HL-60 (cell line): ENCODE measurements around the gene OR5M11.
"Not testable (repeated sequence)": the region's sequence is repeated elsewhere in the genome, so short reads cannot be mapped to it uniquely, and the experiment has no call there.

ENCODE experiments used
- POLR2AphosphoS5 ChIP-seq: IDR thresholded peaks from 2 replicates; pipeline ENCODE4 v1.6.1; 2012; ENCODE audit warnings: low read depth
- TF ChIP-seq, protein P1 (sequence below): IDR thresholded peaks from 2 replicates; pipeline ENCODE4 v1.6.1; 2012; ENCODE audit warnings: low read depth; ENCODE audit not compliant: insufficient replicate concordance
- TF ChIP-seq, protein P2 (sequence below): IDR thresholded peaks from one replicate; pipeline ENCODE4 v1.5.1; 2011; ENCODE audit warnings: low read length, control low read depth, inconsistent platforms; ENCODE audit not compliant: insufficient read depth

DNA sequence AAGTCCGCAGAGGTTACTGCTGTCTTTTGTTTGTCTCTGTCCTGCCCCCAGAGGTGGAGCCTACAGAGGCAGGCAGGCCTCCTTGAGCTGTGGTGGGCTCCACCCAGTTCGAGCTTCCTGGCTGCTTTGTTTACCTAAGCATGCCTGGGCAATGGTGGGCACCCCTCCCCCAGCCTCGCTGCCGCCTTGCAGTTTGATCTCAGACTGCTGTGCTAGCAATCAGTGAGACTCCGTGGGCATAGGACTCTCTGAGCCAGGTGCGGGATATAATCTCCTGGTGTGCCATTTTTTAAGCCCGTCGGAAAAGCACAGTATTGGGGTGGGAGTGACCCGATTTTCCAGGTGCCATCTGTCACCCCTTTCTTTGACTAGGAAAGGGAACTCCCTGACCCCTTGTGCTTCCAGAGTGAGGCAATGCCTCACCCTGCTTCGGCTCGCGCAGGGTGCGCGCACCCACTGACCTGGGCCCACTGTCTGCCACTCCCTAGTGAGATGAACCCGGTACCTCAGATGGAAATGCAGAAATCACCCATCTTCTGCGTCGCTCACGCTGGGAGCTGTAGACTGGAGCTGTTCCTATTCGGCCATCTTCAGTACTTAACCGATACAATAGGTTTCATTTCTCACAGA is 49.1 kb upstream of the OR5M11 start:
- TF ChIP-seq, protein P1, sequence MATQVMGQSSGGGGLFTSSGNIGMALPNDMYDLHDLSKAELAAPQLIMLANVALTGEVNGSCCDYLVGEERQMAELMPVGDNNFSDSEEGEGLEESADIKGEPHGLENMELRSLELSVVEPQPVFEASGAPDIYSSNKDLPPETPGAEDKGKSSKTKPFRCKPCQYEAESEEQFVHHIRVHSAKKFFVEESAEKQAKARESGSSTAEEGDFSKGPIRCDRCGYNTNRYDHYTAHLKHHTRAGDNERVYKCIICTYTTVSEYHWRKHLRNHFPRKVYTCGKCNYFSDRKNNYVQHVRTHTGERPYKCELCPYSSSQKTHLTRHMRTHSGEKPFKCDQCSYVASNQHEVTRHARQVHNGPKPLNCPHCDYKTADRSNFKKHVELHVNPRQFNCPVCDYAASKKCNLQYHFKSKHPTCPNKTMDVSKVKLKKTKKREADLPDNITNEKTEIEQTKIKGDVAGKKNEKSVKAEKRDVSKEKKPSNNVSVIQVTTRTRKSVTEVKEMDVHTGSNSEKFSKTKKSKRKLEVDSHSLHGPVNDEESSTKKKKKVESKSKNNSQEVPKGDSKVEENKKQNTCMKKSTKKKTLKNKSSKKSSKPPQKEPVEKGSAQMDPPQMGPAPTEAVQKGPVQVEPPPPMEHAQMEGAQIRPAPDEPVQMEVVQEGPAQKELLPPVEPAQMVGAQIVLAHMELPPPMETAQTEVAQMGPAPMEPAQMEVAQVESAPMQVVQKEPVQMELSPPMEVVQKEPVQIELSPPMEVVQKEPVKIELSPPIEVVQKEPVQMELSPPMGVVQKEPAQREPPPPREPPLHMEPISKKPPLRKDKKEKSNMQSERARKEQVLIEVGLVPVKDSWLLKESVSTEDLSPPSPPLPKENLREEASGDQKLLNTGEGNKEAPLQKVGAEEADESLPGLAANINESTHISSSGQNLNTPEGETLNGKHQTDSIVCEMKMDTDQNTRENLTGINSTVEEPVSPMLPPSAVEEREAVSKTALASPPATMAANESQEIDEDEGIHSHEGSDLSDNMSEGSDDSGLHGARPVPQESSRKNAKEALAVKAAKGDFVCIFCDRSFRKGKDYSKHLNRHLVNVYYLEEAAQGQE = not testable (repeated sequence)
- TF ChIP-seq, protein P2, sequence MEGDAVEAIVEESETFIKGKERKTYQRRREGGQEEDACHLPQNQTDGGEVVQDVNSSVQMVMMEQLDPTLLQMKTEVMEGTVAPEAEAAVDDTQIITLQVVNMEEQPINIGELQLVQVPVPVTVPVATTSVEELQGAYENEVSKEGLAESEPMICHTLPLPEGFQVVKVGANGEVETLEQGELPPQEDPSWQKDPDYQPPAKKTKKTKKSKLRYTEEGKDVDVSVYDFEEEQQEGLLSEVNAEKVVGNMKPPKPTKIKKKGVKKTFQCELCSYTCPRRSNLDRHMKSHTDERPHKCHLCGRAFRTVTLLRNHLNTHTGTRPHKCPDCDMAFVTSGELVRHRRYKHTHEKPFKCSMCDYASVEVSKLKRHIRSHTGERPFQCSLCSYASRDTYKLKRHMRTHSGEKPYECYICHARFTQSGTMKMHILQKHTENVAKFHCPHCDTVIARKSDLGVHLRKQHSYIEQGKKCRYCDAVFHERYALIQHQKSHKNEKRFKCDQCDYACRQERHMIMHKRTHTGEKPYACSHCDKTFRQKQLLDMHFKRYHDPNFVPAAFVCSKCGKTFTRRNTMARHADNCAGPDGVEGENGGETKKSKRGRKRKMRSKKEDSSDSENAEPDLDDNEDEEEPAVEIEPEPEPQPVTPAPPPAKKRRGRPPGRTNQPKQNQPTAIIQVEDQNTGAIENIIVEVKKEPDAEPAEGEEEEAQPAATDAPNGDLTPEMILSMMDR = not testable (repeated sequence)
- not testable (repeated sequence) for TF ChIP-seq POLR2AphosphoS5
